ENCODE results near the gene NEMF. TPM values are rescaled to one million over a fixed set of nuclear protein-coding genes. Genes with fewer than 3 reads are reported as not detected.

Gene NEMF
- total RNA-seq, 1 experiment from 2014 or later, result 55.0 TPM

DNA sequence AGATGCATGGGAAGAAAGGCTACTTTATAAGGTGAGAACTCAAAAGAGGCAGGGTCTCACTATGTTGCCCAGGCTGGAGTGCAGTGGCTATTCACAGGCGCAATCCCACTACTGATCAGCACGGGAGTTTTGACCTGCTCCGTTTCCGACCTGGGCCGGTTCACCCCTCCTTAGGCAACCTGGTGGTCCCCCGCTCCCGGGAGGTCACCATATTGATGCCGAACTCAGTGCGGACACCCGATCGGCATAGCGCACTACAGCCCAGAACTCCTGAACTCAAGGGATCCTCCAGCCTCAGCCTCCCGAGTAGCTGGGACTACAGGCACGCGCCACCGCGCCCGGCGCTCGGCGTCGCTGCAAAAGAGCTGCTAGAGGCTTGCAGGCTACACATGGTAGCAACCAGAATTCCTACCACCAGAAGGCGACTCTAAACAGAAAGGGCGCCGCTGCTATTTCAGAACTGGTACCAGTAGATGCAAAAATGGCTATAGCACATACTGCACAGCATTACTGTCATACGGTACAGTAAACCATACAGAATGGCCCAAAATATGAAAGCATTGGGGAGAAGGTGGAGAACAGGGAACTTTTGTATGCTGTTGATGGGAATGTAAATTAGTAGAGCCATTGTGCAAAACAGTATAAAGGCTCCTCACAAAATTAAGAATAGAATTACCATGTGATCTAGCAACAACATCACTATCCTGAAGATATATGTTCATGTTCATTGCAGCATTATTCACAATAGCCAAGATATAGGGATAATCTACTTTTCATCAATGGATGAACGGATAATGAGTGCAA lies 1.2 kb upstream of the NEMF start:
- H3K27ac Mint-ChIP-seq (ENCODE audit: low read depth, unreplicated experiment), result peak overlapping the region; percentile 99
- intact Hi-C loops (cut with micrococcal nuclease), result loop anchor here (2.0 to 5.0 kb wide), 2 partner anchors 154 to 251 kb away; no protein-coding TSS in a partner anchor
- TF ChIP-seq, protein P1, sequence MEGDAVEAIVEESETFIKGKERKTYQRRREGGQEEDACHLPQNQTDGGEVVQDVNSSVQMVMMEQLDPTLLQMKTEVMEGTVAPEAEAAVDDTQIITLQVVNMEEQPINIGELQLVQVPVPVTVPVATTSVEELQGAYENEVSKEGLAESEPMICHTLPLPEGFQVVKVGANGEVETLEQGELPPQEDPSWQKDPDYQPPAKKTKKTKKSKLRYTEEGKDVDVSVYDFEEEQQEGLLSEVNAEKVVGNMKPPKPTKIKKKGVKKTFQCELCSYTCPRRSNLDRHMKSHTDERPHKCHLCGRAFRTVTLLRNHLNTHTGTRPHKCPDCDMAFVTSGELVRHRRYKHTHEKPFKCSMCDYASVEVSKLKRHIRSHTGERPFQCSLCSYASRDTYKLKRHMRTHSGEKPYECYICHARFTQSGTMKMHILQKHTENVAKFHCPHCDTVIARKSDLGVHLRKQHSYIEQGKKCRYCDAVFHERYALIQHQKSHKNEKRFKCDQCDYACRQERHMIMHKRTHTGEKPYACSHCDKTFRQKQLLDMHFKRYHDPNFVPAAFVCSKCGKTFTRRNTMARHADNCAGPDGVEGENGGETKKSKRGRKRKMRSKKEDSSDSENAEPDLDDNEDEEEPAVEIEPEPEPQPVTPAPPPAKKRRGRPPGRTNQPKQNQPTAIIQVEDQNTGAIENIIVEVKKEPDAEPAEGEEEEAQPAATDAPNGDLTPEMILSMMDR (IDR thresholded peaks at IDR 0.05; ENCODE audit: unreplicated experiment), result peak; percentile 67
- no peaks in the 10 kb centered on the region for H3K27me3 Mint-ChIP-seq (ENCODE audit: insufficient read depth, unreplicated experiment)
- DNase-seq (ENCODE audit: unreplicated experiment), result peak; percentile 86
- peak overlapping the region; percentile 99 for H3K4me3 Mint-ChIP-seq (ENCODE audit: unreplicated experiment)
- H3K9me3 Mint-ChIP-seq (ENCODE audit: unreplicated experiment), result no peaks in the 10 kb centered on the region
- peaks cover 27% of the 10 kb centered on the region for H3K36me3 Mint-ChIP-seq (ENCODE audit: insufficient read depth, unreplicated experiment)
- BruUV-seq (replicated peaks), result no TSS peak
- POLR2A ChIA-PET, result interaction anchor here (0.6 to 5.3 kb wide), 15 partner anchors 9 to 263 kb away, joined by 3 to 137 read pairs (median 6); partner anchors contain the start of genes DNAAF2, KLHDC2, MGAT2 and RPL36AL
- peaks cover 15% of the 10 kb centered on the region for H3K4me1 Mint-ChIP-seq (ENCODE audit: insufficient read depth, unreplicated experiment)
- CTCF ChIA-PET, result interaction anchor here (0.6 to 5.2 kb wide), 14 partner anchors 8 to 379 kb away, joined by 3 to 101 read pairs (median 4); no protein-coding TSS in a partner anchor

DNA sequence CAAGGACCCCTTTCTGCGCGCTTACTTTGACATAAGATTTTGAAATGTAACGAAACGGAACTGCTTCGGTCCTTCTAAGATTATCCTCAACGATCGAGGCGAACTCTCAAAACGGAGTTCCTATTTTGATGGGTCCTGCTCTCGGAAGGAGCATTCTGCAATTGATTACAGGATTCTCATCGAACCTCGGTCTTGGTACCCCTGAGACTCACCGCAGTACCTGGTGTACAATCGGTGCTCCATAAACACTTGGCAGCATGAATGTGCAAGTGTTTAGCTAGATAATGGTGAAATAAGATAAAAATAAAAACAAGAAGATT lies 530 bp upstream of the NEMF start:
- peaks cover 15% of the 10 kb centered on the region for H3K4me1 Mint-ChIP-seq (ENCODE audit: insufficient read depth, unreplicated experiment)
- peak overlapping the region; percentile 99 for H3K27ac Mint-ChIP-seq (ENCODE audit: low read depth, unreplicated experiment)
- TF ChIP-seq, protein P1 (IDR thresholded peaks at IDR 0.05; ENCODE audit: unreplicated experiment), result no peak
- peak overlapping the region; percentile 99 for H3K4me3 Mint-ChIP-seq (ENCODE audit: unreplicated experiment)
- no peaks in the 10 kb centered on the region for H3K9me3 Mint-ChIP-seq (ENCODE audit: unreplicated experiment)
- no peaks in the 10 kb centered on the region for H3K27me3 Mint-ChIP-seq (ENCODE audit: insufficient read depth, unreplicated experiment)
- ChIA-PET CTCF (interaction anchor here (0.7 to 5.2 kb wide), 29 partner anchors 8 to 392 kb away, joined by 3 to 101 read pairs (median 4); no protein-coding TSS in a partner anchor), POLR2A (interaction anchor here (0.6 to 5.3 kb wide), 36 partner anchors 9 to 679 kb away, joined by 3 to 137 read pairs (median 7); partner anchors contain the start of genes ARF6, DNAAF2, KLHDC2 and MGAT2)
- H3K36me3 Mint-ChIP-seq (ENCODE audit: insufficient read depth, unreplicated experiment), result peaks cover 28% of the 10 kb centered on the region
- intact Hi-C loops (cut with micrococcal nuclease), result loop anchor here (2.0 to 5.0 kb wide), 2 partner anchors 154 to 252 kb away; no protein-coding TSS in a partner anchor
- DNase-seq (ENCODE audit: unreplicated experiment), result no peak
- BruUV-seq (replicated peaks), result no TSS peak

DNA sequence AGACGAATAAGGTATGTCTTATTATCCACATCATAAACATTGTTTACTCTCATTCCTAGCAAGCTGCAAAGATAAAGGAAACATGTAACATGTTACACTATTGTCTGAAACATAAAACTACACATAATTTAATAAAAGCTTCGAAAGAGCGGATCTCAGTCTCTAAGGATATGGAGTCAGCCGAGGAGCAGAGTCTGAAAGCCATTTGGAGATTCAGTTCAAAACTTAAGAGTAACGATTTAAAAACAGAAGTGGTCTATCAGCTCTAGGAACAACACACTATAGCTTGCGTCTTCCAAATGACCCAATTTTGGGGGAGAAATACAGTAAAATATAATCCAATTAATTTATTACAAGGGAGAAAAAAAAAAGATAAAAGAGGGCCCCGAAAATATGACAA lies 775 bp downstream of the NEMF start:
- TF ChIP-seq, protein P1 (IDR thresholded peaks at IDR 0.05; ENCODE audit: unreplicated experiment), result no peak
- Mint-ChIP-seq H3K27me3 (ENCODE audit: insufficient read depth, unreplicated experiment) (no peaks in the 10 kb centered on the region), H3K36me3 (ENCODE audit: insufficient read depth, unreplicated experiment) (peaks cover 33% of the 10 kb centered on the region), H3K4me1 (ENCODE audit: insufficient read depth, unreplicated experiment) (peaks cover 15% of the 10 kb centered on the region), H3K4me3 (ENCODE audit: unreplicated experiment) (peak overlapping the region; percentile 99), H3K9me3 (ENCODE audit: unreplicated experiment) (no peaks in the 10 kb centered on the region), H3K27ac (ENCODE audit: low read depth, unreplicated experiment) (peak overlapping the region; percentile 99)
- POLR2A ChIA-PET, result interaction anchor here (0.6 to 5.3 kb wide), 38 partner anchors 9 to 333 kb away, joined by 3 to 137 read pairs (median 7); partner anchors contain the start of genes ARF6, DNAAF2, KLHDC2 and MGAT2
- DNase-seq (ENCODE audit: unreplicated experiment), result no peak
- CTCF ChIA-PET, result interaction anchor here (0.7 to 5.2 kb wide), 34 partner anchors 10 to 682 kb away, joined by 3 to 101 read pairs (median 5); partner anchors contain the start of genes DNAAF2 and KLHDC2
- intact Hi-C loops (cut with micrococcal nuclease), result loop anchor here (2.0 to 5.0 kb wide), 2 partner anchors 155 to 253 kb away; no protein-coding TSS in a partner anchor
- no TSS peak for BruUV-seq (replicated peaks)
